ENCODE results near the gene ROBO3.

The ROBO3 gene

GRCh38 chr11:124893781-124894401, 28.7 kb downstream of the ROBO3 start:
- no peak for DNase-seq

- DNase-seq, result no peak
Observed at GRCh38 chr11:124894606-124895430, 29.6 kb downstream of the ROBO3 start.

DNA sequence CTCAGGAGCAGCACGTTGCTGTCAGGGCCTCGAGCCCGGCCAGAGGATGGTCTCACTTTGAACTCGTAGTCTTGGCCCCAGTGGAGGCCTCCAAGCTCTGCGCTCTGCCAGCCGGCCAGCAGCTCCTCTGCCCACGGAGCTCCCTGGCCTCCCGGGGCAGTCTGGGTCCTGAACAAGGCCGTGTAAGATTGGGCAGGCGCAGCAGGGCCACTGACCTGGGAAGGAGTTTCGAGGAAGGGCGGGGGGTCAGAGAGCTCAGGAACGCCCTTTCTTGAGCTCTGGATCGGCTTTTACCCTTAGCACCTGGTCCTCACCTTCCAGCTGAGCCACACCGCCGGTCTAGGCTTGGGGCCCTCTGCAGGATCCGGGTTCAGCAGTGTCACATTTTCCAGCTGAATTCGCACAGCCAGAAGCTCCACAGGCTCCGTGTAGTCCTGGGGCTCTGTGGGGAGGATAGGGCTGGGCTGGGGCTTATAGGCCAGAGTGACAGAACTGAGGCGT, 30.3 kb downstream of the ROBO3 start:
- DNase-seq, result no peak

DNA sequence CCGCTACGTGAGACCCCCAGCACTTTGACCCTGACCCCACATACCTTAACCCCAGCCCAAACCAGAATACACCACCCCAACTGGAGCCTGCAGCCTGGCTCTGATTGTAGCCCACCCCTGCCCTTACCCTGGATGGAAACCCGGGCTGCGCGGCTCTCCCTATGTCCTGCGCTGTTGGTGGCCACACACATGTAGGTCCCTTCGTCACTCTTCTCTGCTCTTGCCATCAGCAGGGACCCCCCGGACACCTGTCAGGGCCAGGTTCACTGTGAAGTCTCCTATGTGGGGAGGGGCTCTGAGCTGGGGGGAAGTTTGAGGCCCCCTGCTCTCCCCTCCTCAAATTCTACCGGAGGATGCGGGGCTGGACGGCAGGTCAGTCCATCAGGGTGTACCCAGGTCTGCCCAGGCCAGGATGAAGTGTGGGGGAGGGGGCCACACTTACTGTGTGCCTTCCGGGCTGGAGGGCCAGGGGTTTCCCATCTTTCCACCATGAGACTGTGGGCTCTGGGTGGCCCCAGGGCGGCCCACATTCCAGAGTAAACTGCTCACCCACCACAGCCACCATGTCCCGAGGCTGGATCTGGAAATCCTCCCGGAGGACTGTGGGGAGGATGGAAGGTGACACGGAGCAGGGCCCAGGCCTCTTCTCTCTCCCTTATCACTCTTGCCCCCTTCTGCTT, 31.0 kb downstream of the ROBO3 start:
- DNase-seq, result no peak

GRCh38 chr11:124896821-124897391, 31.7 kb downstream of the ROBO3 start:
- DNase-seq, result no peak

- no peak for DNase-seq
Observed at GRCh38 chr11:124897674-124898262, 32.5 kb downstream of the ROBO3 start, which contains the start of gene ROBO4. Gene ROBO4, minus strand, starts transcription at chr11:124897865. Its CDS starts 70 bp downstream, at chr11:124897795.

DNA sequence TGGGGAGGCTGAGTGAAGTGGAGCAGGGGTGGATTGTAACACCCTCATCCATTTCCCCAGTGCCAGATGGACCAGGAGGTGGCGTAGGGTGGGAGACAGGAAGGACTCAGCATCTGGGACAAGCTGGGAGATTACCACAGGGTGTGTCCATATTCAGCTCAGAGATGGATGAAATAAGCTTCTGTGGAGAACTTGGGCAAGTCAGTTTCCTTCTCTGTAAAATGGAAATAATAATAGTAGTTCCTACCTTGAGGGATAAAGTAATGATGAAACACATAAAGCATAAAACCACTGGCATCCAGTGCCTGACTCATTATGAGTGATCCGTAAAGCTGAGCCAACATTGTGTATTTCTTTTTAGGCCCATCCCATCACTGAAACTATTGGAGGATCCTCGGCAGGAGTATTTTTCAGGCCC, 33.0 kb downstream of the ROBO3 start:
- DNase-seq, result no peak

DNA sequence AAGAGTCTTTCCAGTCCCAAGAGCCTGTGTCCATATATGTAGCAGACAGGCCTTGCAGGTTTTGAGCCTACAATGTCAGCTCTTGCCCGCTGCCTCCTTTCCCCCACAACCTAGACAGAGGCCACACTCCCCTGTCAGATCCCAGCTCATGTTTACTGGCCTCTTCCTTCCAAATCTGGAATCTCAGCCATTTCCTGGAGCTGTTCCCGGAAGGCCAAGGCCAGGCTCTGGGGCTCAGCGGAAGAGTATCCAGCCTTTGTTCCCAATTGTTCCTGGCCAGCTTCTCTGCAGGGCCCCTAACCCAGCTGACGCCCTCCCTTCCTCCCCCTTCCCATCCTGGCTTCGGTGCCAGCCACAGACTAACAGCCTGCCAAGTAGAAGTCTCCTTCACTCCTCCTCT, 33.5 kb downstream of the ROBO3 start:
- no peak for DNase-seq

DNA sequence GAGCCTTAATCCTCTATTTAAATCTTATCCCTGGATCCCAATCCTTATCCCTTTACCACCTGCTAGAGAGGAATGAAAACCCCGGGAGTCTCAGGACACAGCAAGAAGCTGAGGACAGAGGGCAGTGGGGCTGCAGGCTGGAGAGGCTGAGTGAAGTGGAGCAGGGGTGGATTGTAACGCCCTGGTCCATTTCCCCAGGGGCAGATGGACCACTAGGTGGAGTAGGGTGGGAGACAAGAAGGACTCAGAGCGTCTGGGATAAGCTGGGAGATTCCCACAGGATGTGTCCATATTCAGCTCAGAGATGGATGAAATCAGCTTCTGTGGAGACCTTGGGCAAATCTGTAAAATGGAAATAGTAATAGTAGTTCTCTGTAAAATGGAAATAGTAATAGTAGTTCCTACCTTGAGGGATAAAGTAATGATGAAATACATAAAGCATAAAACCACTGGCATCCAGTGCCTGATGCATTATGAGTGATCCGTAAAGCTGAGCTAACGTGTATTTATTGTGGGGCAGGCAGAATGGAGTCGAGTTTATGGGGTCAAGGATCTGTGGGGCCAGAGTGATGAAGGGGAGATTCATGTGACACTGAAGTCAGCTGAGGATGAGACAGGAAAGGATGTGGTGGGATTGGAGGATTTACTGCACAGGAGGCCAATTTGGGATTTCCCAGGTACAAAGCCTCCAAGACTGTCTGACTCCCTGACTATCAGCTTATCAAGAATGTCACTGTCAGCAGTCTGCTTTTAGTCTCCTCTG, 34.3 kb downstream of the ROBO3 start:
- DNase-seq, result no peak

GRCh38 chr11:124900464-124900863, 35.2 kb downstream of the ROBO3 start:
- DNase-seq, result no peak

DNA sequence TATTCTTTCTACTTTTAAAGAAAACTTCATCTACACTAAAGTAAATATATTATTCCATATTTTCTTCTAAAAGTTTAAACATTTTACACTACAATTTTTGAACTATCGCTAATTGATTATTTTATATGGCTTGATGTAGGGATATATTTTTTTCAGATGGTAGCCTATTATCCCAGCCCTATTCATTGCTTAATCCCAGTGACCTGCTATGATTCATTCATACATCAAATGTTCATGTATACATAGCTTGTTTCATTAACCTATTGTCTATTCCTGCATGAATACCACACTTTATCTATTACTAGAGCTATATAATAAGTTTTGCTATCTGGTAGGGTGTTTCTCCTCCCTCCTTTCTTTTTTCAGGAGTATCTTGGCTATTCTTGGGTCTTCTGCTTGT, 37.4 kb downstream of the ROBO3 start:
- DNase-seq, result no peak

GRCh38 chr11:124915541-124916369, 50.5 kb downstream of the ROBO3 start:
- no peak for DNase-seq

- no peak for DNase-seq
Observed at GRCh38 chr11:124916370-124916710, 51.1 kb downstream of the ROBO3 start.

- no peak for DNase-seq
Observed at GRCh38 chr11:124917115-124917637, 51.9 kb downstream of the ROBO3 start.

- DNase-seq, result no peak
Observed at GRCh38 chr11:124918950-124919349, 53.7 kb downstream of the ROBO3 start, which contains the start of gene HEPN1. Gene HEPN1, plus strand, starts transcription at chr11:124919250.

DNA sequence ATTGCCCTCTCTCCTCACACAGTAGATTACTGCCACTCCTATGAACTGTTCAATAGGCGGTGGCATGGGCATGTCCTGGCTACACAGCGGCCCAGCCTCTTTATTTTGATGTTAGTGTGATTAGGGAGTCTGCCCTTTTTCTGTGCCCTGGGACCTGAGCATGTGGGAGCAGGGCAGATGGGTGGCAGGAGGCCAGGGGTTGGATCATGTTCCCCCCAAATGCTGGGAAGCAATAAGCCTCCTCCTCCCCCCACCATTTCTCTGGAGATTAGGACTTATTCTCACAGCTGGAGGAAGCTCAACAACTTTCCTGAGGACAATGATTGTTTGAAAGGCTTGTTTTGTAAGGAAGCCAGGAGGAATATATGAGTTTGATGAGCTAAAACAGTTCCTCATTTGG, 54.7 kb downstream of the ROBO3 start:
- no peak for DNase-seq

GRCh38 chr11:124920356-124920755, 55.1 kb downstream of the ROBO3 start:
- no peak for DNase-seq

- no peak for DNase-seq
Observed at GRCh38 chr11:124920870-124921609, 55.8 kb downstream of the ROBO3 start.

DNA sequence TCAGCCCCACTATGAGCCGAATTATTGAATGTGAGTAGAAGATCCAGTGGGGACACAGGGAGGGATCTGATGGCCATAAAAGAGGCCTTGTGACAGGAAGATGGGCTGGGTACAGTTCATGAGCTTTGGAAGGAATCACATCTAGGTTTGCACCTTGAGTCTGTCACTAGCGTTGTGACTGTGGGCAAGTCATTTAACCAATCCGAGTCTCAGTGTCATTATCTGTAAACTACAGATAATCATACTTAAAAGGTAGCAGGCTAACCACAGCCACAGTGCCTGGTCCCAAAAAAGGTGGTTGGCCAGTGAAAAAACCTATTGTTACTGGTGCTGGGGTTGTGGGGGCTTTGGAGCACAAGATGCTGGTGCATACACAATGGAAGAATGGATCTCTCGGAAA, 57.6 kb downstream of the ROBO3 start:
- no peak for DNase-seq

GRCh38 chr11:124923296-124923695, 58.1 kb downstream of the ROBO3 start:
- DNase-seq, result no peak
